ELF-1 (cell line): ENCODE measurements around the gene IL9R.
"Not testable (repeated sequence)": the region's sequence is repeated elsewhere in the genome, so short reads cannot be mapped to it uniquely, and the experiment has no call there.

Experiments used
- DNase-seq: peaks from one replicate; pipeline ENCODE4 v3.0.0-alpha.2; 2016; ENCODE audit warnings: low read depth, low spot score

IL9R gene

DNA sequence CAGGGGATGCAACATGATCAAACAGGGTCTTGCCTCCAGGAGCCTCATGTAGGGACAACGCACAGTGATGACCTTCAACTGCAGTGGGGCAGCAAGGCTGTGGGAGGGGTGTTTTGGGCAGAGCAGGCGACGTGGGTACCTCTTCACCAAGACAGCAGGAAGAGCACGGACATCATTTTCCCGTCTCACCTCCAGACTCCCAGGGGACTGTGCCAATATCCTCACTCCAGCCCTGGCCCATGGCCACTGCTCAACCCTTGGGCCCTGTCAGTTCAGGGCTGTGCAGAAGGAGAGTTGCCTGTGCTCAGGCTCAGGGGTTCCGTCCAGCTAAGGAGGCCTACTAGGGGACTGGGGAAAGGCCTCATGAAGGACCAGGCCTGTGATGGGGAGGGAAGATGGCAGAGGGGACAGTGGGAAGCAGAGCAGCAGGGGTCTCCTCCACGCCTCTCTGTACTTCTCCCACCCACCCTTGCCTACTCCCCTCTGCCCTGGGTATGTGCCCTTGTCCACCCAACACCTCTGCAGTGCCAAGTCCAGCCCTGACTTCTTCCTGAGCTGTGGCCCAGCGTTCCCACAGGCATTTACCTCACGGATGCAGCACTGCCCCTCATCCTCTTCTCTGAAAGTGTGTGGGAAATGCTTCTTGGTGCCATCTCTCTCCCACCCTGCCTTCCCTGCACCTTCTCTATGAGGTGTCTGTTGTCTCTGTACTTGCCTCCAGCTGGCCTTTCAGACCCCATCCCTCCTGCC is 1.4 kb downstream of the IL9R start:
- DNase-seq = no peak

DNA sequence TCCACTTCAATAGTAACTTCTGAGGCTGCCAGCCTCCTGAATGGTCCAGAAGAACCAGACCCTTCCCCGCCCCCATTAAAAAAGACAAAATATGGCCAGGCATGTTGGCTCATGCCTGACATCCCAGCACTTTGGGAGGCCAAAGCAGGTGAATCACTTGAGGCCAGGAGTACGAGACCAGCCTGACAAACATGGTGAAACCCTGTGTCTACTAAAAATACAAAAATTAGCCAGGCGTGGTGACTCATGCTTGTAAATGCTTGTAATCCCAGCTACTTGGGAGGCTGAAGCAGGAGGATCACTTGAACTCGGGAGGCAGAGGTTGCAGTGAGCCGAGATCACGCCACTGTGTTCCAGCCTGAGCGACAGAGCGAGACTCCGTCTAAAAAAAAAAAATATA is 2.3 kb downstream of the IL9R start:
- not testable (repeated sequence) for DNase-seq

- no peak for DNase-seq
These were observed 2.9 kb downstream of the IL9R start for GRCh38 chrX:156000361-156000926.

GRCh38 chrX:156001001-156001666 is 3.6 kb downstream of the IL9R start:
- DNase-seq = no peak

- peak; percentile 3 for DNase-seq
These were observed 4.1 kb downstream of the IL9R start for GRCh38 chrX:156001667-156002021.

- no peak for DNase-seq
These were observed 5.0 kb downstream of the IL9R start for GRCh38 chrX:156002507-156002906.

DNA sequence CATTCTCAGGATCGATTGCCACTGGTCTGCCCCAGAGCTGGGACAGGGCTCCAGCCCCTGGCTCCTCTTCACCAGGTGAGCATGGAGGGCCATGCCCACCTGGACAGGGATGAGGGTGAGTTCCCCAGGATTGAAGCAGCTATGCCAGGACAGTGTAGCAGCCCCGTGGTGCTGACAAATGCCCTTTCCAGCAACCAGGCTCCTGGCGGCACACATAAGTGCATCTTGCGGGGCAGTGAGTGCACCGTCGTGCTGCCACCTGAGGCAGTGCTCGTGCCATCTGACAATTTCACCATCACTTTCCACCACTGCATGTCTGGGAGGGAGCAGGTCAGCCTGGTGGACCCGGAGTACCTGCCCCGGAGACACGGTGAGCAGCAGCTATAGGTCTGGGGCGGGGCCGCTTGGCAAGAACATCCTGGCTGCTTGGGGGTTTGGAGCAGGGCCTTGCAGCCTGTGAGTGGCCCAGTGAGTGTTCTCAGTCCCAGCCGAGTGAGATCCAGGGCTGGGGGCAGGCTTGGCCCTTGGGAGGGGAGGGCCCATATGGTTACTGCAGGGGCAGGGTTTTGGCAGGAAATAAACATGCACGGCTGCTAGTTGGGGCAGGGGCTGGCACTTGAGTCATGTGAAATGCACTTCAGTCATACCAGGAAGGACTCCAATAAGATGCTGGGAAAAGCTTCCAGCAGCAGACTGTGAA is 6.1 kb downstream of the IL9R start:
- DNase-seq = no peak

- no peak for DNase-seq
These were observed 6.8 kb downstream of the IL9R start for GRCh38 chrX:156004256-156004655.

DNA sequence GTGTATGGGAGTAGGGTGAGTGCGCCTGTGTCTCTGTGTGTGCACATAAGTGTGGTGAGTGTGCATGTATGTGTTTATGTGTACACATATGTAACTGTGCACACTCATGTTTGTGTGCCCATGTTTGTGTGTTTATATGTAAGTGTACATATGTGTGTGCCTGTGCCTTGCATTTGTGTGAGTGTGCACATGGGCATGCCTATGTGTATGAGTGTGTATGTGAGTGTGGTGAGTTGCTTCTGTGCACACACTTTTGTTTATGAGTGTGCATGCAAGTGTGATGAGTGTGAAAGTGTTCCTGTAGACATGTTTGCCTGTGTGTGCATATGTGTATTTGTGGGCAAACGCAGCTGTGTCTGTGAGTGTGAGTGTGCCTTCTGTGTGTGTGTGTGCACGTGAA is 7.2 kb downstream of the IL9R start:
- no peak for DNase-seq

GRCh38 chrX:156005144-156005543 is 7.6 kb downstream of the IL9R start:
- no peak for DNase-seq

- DNase-seq = not testable (repeated sequence)
These were observed 9.0 kb downstream of the IL9R start for GRCh38 chrX:156006468-156006867.

- DNase-seq = not testable (repeated sequence)
These were observed 10.9 kb downstream of the IL9R start for GRCh38 chrX:156008379-156008778.

GRCh38 chrX:156008915-156009314 is 11.4 kb downstream of the IL9R start:
- no peak for DNase-seq

- not testable (repeated sequence) for DNase-seq
These were observed 12.2 kb downstream of the IL9R start for GRCh38 chrX:156009691-156010090.

DNA sequence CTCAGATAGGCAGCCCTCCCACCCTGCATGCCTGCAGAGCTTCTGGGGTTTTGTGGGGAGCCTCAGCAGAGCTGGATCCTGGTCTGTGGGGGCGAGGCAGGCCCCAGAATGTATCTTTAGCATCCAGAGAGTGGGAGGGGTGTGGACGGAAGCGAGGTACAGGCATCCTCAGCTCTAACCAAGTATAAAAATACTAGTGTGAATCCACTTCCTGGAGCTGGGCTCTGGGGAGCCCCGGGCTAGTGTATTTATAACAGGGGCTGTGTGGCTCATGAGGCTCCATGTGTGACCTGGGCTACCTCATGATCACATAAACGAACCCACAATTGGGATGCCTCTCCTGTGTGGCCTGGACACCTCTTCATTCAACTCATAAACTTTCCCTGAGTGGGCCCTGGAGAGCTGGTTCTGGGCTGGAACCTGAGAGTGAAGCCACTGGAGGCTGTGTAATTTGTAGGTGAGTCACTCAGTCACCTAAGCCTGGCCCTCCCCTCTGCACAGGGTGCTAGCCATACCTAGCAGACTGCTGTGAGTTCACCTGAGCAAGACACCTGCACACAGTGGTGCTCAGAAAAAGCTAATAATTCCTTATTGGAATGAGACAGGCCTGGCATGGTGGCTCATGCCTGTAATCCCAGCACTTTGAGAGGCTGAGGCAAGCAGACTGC is 15.9 kb downstream of the IL9R start:
- DNase-seq = not testable (repeated sequence)

DNA sequence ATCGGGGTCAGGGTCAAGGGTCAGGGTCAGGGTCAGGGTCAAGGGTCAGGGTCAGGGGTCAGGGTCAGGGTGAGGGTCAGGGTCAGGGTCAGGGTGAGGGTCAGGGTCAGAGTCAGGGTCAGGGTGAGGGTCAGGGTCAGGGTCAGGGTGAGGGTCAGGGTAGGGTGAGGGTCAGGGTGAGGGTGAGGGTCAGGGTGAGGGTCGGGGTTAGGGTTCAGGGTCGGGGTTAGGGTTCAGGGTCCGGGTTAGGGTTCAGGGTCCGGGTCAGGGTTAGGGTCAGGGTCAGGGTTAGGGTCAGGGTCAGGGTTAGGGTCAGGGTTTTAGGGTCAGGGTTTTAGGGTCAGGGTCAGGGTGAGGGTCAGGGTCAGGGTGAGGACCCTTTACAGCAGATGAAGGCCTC is 22.4 kb downstream of the IL9R start:
- not testable (repeated sequence) for DNase-seq

DNA sequence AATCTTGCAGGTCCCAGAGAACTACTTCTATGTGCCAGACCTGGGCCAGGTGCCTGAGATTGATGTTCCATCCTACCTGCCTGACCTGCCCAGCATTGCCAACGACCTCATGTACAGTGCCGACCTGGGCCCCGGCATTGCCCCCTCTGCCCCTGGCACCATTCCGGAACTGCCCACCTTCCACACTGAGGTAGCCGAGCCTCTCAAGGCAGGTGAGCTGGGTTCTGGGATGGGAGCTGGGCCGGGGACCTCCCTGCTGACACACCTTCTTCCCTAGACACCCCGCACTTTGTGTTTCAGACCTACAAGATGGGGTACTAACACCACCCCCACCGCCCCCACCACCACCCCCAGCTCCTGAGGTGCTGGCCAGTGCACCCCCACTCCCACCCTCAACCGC is 25.5 kb downstream of the IL9R start:
- DNase-seq = not testable (repeated sequence)

- DNase-seq = not testable (repeated sequence)
These were observed 27.5 kb downstream of the IL9R start for GRCh38 chrX:156024949-156025492.

- DNase-seq = not testable (repeated sequence)
These were observed 31.2 kb downstream of the IL9R start for GRCh38 chrX:156028653-156029237.

GRCh38 chrX:156029296-156029695 is 31.8 kb downstream of the IL9R start:
- not testable (repeated sequence) for DNase-seq
